ENCODE results near the gene ZDHHC7. TPM values are rescaled to one million over a fixed set of nuclear protein-coding genes. Genes with fewer than 3 reads are reported as not detected.

Gene ZDHHC7
- total and polyA plus RNA-seq, 9 donors: 23.9 to 54.5 (median 32.7) TPM

DNA sequence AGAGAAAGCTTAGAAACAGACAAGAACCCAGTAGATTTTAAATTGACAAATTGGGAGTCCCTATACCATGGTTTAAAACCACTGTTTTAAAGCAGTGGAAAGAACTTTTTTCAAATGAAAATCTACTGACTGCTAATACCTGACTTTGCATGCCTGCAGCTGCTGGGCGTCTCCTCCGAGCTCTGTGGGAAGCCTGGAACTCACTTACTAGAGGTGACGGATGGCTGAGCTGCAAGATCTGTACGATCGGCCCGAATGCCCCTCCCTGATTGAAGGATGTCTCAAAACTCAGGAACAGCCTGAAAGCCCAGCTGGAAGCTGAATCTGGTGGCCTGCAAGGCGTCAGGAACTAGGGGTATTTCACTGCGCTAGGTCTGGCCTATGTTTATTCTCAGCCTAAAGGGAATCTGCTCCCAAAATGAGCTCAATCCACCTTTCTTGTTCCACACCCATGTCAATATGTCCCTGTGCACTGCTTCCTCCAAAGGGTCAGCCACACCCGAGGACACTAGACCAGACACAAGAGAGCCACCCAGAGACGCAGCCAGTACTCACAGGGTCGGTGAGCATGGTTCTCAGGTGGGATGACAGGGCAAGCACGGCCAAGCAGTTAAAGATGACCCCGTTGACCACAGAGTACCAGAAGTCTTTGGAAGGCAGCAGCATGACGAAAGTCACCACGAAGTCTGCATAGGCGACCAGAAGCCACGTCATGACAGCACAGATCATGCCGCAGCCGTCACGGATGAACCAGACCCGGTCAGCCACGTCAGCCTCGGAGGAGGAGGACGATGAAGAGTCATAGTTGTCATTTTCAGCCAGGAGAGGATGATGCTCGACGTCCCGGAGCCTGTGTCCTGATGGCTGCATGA lies 21.4 kb downstream of the ZDHHC7 start:
- Histone ChIP-seq H3K4me3 (no peak overlapping the region), H3K27me3 (no peaks in the 10 kb centered on the region), H3K36me3 (no peaks in the 10 kb centered on the region), H3K27ac (no peak overlapping the region), H3K4me1 (ENCODE audit: insufficient read depth) (peaks cover 10% of the 10 kb centered on the region), H3K9me3 (no peaks in the 10 kb centered on the region)
- intact Hi-C loops (cut with DNase I): no loop called here
- DNase-seq: no peak
- TF ChIP-seq POLR2A (IDR thresholded peaks at IDR 0.05): no peak
- no peak for TF ChIP-seq EP300 (IDR thresholded peaks at IDR 0.05)
- TF ChIP-seq, protein P1, sequence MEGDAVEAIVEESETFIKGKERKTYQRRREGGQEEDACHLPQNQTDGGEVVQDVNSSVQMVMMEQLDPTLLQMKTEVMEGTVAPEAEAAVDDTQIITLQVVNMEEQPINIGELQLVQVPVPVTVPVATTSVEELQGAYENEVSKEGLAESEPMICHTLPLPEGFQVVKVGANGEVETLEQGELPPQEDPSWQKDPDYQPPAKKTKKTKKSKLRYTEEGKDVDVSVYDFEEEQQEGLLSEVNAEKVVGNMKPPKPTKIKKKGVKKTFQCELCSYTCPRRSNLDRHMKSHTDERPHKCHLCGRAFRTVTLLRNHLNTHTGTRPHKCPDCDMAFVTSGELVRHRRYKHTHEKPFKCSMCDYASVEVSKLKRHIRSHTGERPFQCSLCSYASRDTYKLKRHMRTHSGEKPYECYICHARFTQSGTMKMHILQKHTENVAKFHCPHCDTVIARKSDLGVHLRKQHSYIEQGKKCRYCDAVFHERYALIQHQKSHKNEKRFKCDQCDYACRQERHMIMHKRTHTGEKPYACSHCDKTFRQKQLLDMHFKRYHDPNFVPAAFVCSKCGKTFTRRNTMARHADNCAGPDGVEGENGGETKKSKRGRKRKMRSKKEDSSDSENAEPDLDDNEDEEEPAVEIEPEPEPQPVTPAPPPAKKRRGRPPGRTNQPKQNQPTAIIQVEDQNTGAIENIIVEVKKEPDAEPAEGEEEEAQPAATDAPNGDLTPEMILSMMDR (IDR thresholded peaks at IDR 0.05): no peak
- 87 to 92% (median 90%) methylated on average over 27 of the region's 27 CpGs for WGBS, 3 donors

DNA sequence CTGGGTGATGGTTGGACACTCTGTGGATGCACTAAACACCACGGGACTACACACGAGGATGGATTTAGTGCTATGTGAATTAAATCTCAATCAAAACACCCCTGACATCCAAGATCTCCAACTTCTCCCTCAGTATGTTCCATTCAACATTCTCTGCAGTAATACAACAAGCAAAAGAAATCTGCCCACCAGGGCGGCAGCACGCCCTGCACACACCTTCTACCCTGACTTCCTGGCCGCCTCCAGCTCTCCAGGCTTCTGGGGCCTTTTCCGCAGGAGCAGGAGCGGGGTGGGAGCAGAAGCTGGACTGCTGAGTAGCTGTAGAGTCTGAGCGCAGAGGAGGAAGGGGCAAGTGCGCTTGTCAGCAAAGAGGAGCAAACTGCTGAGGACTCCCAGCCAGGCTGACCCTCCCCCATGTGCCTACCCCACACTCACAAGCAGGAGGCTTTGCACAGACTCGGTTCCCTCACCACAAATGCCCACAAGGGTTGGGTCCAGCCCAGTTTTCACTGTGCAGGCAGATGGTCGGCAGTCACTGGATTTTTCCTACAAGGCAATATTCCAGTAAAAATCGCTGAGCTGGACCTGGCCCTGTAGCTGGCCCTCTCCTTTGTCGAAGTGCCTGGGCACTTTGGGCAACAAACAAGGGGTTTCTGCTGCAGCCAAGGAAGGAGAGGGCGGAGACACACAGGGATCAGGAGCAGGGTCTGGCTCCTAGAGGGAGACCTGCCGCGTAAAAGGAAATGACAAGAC lies 22.8 kb downstream of the ZDHHC7 start:
- H3K4me1 ChIP-seq (ENCODE audit: insufficient read depth): no peaks in the 10 kb centered on the region
- no peaks in the 10 kb centered on the region for H3K27me3 ChIP-seq
- no peak overlapping the region for H3K27ac ChIP-seq
- intact Hi-C loops (cut with DNase I): no loop called here
- no peaks in the 10 kb centered on the region for H3K36me3 ChIP-seq
- no peak for DNase-seq
- no peak overlapping the region for H3K4me3 ChIP-seq
- TF ChIP-seq POLR2A (IDR thresholded peaks at IDR 0.05): no peak
- TF ChIP-seq EP300 (IDR thresholded peaks at IDR 0.05): no peak
- TF ChIP-seq, protein P1 (IDR thresholded peaks at IDR 0.05): no peak
- 88 to 93% (median 90%) methylated on average over 16 of the region's 16 CpGs for WGBS, 3 donors
- no peaks in the 10 kb centered on the region for H3K9me3 ChIP-seq

DNA sequence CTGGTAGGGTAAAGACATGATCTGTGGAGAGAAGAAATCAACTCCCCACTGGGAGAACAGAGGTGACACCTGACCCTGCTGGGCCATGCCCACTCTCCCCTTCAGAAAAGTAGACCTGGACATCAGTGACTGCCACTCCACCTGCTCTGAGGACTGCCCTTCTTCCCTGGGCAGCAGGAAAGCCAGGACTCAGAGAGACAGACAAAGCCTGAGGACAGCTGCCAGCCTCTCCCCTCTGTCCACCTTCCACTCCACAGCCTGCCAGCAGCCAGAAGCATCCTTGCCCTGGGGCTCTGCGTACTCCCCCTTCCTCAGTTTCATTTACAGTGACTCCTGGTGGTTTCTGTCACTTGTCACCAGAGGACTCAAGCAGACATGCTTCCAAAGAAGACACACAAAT lies 24.5 kb downstream of the ZDHHC7 start:
- TF ChIP-seq EP300 (IDR thresholded peaks at IDR 0.05) (no peak), POLR2A (IDR thresholded peaks at IDR 0.05) (no peak)
- TF ChIP-seq, protein P1 (IDR thresholded peaks at IDR 0.05): no peak
- Histone ChIP-seq H3K4me3 (no peak overlapping the region), H3K36me3 (no peaks in the 10 kb centered on the region), H3K27ac (no peak overlapping the region), H3K9me3 (no peaks in the 10 kb centered on the region), H3K27me3 (no peaks in the 10 kb centered on the region), H3K4me1 (ENCODE audit: insufficient read depth) (no peaks in the 10 kb centered on the region)
- intact Hi-C loops (cut with DNase I): no loop called here
- DNase-seq: no peak
- WGBS, 3 donors: 94 to 100% (median 94%) methylated on average over 1 of the region's 1 CpG

DNA sequence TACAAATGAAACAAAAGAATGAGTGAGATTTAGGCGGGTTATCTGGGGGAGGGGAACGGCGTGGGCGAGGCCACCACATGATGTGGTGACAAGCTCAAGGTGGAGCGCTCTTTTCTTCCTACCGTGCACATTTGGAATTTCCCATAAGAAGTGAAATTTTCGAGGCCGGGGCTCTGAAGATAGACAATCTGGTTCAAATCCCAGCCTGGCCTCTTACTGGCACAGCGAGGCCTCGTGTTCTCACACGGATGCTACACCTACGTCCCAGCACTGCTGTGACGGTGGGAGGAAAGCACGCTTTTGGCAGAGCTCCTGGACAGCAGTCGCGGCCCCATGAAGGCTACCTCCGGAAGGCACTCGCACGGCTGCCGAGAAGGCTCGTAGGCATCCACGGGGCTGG lies 25.2 kb downstream of the ZDHHC7 start:
- H3K27me3 ChIP-seq: no peaks in the 10 kb centered on the region
- DNase-seq: no peak
- H3K4me3 ChIP-seq: no peak overlapping the region
- no peak for TF ChIP-seq EP300 (IDR thresholded peaks at IDR 0.05)
- TF ChIP-seq POLR2A (IDR thresholded peaks at IDR 0.05): no peak
- TF ChIP-seq, protein P1 (IDR thresholded peaks at IDR 0.05): no peak
- WGBS, 3 donors: 89 to 94% (median 93%) methylated on average over 22 of the region's 22 CpGs
- intact Hi-C loops (cut with DNase I): no loop called here
- no peak overlapping the region for H3K27ac ChIP-seq
- no peaks in the 10 kb centered on the region for H3K4me1 ChIP-seq (ENCODE audit: insufficient read depth)
- H3K36me3 ChIP-seq: no peaks in the 10 kb centered on the region
- H3K9me3 ChIP-seq: no peaks in the 10 kb centered on the region
